Heart right ventricle (tissue), 16 donors: ENCODE data around the gene LAMA4. TPM values are rescaled to one million over a fixed set of nuclear protein-coding genes. Genes with fewer than 3 reads are reported as not detected.
"Not testable (repeated sequence)": the region's sequence is repeated elsewhere in the genome, so short reads cannot be mapped to it uniquely, and the experiment has no call there.

Experiments
- ATAC-seq, 8 donors: fragments of 200-7000 bp; cut with Tn5 transposase; one replicate each; pipeline ENCODE4 v1.9.1; 2020; ENCODE audit warnings: mild to moderate bottlenecking in 8 of 8, moderate library complexity in 8 of 8, moderate number of reproducible peaks in 1 of 8
- DNase-seq, 2 donors: peaks; one replicate each; pipeline ENCODE4 v3.0.0-alpha.2; 2020
- H3K27ac ChIP-seq, 10 donors: fragments of 200-600 bp; sonication (generic) in 2 of 10; one replicate each; pipeline versions ENCODE4 v1.5.0 to v1.8.0; 2020 to 2022; ENCODE audit warnings: mild to moderate bottlenecking in 3 of 10
- H3K27me3 ChIP-seq, 7 donors: fragments of 200-600 bp; one replicate each; pipeline ENCODE4 v1.8.0; 2021 to 2022; ENCODE audit warnings: mild to moderate bottlenecking in 2 of 7
- H3K36me3 ChIP-seq, 9 donors: fragments of 200-600 bp; sonication (generic) in 1 of 9; one replicate each; pipeline versions ENCODE4 v1.5.0 to v1.8.0; 2020 to 2022; ENCODE audit warnings: mild to moderate bottlenecking in 2 of 9
- H3K4me1 ChIP-seq, 9 donors: fragments of 200-600 bp; sonication (generic) in 1 of 9; one replicate each; pipeline versions ENCODE4 v1.5.0 to v1.8.0; 2020 to 2022; ENCODE audit warnings: mild to moderate bottlenecking in 4 of 9
- H3K4me3 ChIP-seq, 10 donors: fragments of 200-600 bp; sonication (generic) in 2 of 10; one replicate each; pipeline versions ENCODE4 v1.5.0 to v1.8.0; 2020 to 2022; ENCODE audit warnings: mild to moderate bottlenecking in 7 of 10, moderate library complexity in 2 of 10
- H3K9me3 ChIP-seq, 11 donors: fragments of 200-600 bp in 10 of 11; sonication (generic) in 2 of 11; one replicate each; pipeline versions ENCODE4 v1.5.0 to v1.8.0; 2013 to 2022; ENCODE audit warnings: mild to moderate bottlenecking in 2 of 11, control low read depth in 1 of 11, moderate library complexity in 1 of 11
- WGBS, 2 donors: extraction: QIAGEN DNeasy Blood & Tissue Kit; methylation state at CpG; one replicate each; pipeline ENCODE4 v1.1.7; 2013; ENCODE audit warnings: inconsistent platforms in 1 of 2; 5-methylcytosine and 5-hydroxymethylcytosine counted together
- intact Hi-C, 10 donors: fragments of 100-400 bp; cut with DNase I; formaldehyde crosslinking; loops; one replicate each; pipeline versions ENCODE4 v1.11.1 to v1.14.2; 2022
- polyA plus RNA-seq, 2 donors: library from polyadenylated mRNA; stranded (reverse); fragments of 200-250 nt; gene quantifications; one replicate each; pipeline ENCODE4 v1.2.3, GENCODE V29; 2013
- total RNA-seq, 10 donors: library from RNA; stranded (reverse); fragmentation: NEBNext Ultra II Directional in 3 of 10; extraction: Animal tissue kit (Norgen Biotek cat#: 25700) in 3 of 10; gene quantifications; one replicate each; pipeline versions ENCODE4 v1.2.1 to v1.2.4, GENCODE V29; 2021 to 2023
- TF ChIP-seq, protein P1 (sequence below), 9 donors: fragments of 200-600 bp; sonication (generic) in 2 of 9; IDR thresholded peaks; one replicate each; pipeline versions ENCODE4 v1.5.0 to v1.8.0; 2021 to 2022; ENCODE audit warnings: antibody characterized with exemption in 9 of 9, mild to moderate bottlenecking in 5 of 9, moderate library complexity in 1 of 9
- donor health status: Arrhythmogenic right ventricular cardiomyopathy.
- donor health status: ischemic (EF 13 %, LVEDD 7.1; RV severe dilation, severe dysfunction).
- donor health status: healthy with polysubstance abuse.
- donor health status: DM: no; HTN: yes; CAD: no.
- donor health status: DM: no; HTN: no; CAD: no.
- donor health status: ischemic (EF 25% LVEDD 6.9; RV normal size, moderate dysfunction).
- donor health status: ischemic (EF 25% LVEDD 5.7; RV mildly dilated, moderate dysfunction).
- donor health status: healthy.
- donor health status: DM: yes; HTN: yes; CAD: no.
- donor health status: Ischemic cardiomyopathy.
- donor health status: ischemic (EF 35%, LVEDD 5.7; RV mildly dilated, moderate dysfunction).
- donor health status: nonischemic (EF 11% LVEDD 7.7; RV severe dilation, severe dysfunction).
- donor health status: DM: yes; HTN: yes; CAD: no.
- donor health status: PGD.
- donor health status: ischemic (EF 29% LVEDD 5.4; RV normal size, mild dysfunction).
- donor health status: nonischemic (EF 23%, LVEDD 6.1; RV moderate dilation, normal function).

The LAMA4 gene
- total and polyA plus RNA-seq, 12 donors = 23.7 to 103 (median 82.5) TPM

DNA sequence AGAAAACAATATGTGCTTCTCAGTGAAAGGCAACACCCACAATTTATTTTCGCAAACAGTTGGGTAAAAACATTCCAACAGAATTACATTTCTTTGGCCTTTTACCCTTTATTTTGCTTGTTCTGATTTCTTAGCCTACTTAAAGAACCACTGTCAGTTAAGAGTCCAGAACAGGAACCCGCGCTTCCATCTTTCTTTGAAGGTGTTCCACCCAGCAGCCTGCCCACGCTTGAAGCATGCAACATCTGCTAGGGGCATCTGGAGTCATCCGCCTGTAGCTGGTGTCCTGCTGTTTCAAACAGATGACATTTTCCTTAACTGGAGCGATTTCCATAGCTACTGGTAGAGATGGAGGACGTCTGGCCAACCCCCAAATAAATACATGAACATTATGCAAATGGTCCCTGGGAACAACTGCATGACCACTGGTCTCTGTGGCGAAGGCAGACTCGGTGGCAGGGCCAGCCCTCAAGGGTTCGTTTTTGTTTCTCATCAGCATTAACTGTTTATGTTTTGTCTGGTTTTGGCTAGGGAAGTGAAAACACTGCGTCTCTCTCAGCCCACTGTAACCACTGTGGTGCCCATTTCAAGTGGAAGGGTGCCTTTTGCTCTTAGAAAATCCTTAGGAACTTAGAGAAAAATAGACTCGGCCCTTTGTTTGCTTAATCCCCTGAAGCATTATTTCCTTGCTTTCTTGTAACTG lies 51.6 kb downstream of the LAMA4 start:
- Histone ChIP-seq H3K4me3 (no peak overlapping the region), H3K4me1 (peaks cover 6 to 66% (median 51%) of the 10 kb centered on the region in 9 donors), H3K9me3 (no peaks in the 10 kb centered on the region), H3K36me3 (peaks cover 0 to 100% (median 23%) of the 10 kb centered on the region in 9 donors), H3K27me3 (no peaks in the 10 kb centered on the region), H3K27ac (peak overlapping the region in 8 of 10 donors; percentile 8 to 72 (median 41))
- peak in 2 of 8 donors; percentile 8 to 20 for ATAC-seq
- 64 to 70% methylated on average over 12 of the region's 12 CpGs for WGBS, 2 donors
- no peak for DNase-seq
- TF ChIP-seq, protein P1, sequence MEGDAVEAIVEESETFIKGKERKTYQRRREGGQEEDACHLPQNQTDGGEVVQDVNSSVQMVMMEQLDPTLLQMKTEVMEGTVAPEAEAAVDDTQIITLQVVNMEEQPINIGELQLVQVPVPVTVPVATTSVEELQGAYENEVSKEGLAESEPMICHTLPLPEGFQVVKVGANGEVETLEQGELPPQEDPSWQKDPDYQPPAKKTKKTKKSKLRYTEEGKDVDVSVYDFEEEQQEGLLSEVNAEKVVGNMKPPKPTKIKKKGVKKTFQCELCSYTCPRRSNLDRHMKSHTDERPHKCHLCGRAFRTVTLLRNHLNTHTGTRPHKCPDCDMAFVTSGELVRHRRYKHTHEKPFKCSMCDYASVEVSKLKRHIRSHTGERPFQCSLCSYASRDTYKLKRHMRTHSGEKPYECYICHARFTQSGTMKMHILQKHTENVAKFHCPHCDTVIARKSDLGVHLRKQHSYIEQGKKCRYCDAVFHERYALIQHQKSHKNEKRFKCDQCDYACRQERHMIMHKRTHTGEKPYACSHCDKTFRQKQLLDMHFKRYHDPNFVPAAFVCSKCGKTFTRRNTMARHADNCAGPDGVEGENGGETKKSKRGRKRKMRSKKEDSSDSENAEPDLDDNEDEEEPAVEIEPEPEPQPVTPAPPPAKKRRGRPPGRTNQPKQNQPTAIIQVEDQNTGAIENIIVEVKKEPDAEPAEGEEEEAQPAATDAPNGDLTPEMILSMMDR (IDR thresholded peaks at IDR 0.05) = no peak
- intact Hi-C loops = loop anchor here in 3 of 10 donors (5.0 to 10.0 kb wide), 2 partner anchors 50 to 52 kb away; partner anchors contain the start of gene LAMA4 (in 3 of the 3)

DNA sequence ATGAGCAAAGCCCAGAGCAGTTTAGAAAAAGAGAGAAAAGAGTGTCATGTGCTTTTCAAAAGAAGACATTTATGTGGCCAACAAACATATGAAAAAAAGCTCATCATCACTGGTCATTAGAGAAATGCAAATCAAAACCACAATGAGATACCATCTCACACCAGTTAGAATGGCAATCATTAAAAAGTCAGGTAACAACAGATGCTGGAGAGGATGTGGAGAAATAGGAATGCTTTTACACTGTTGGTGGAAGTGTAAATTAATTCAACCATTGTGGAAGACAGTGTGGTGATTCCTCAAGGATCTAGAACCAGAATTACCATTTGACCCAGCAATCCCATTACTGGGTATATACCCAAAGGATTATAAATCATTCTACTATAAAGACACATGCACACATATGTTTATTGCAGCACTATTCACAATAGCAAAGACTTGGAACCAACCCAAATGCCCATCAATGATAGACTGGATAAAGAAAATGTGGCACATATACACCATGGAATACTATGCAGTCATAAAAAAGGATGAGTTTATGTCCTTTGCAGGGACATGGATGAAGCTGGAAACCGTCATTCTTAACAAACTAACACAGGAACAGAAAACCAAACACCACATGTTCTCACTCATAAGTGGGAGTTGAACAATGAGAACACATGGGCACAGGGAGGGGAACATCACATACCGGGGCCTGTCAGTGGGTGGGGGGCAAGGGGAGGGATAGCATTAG lies 54.0 kb downstream of the LAMA4 start:
- H3K27me3 ChIP-seq, ATAC-seq, H3K4me3 ChIP-seq, DNase-seq, H3K27ac ChIP-seq, H3K9me3 ChIP-seq: not testable (repeated sequence)
- intact Hi-C loops = loop anchor here in 3 of 10 donors (5.0 to 10.0 kb wide), 2 partner anchors 52 to 54 kb away; partner anchors contain the start of gene LAMA4 (in 3 of the 3)
- H3K36me3 ChIP-seq = peaks cover 0 to 90% (median 14%) of the 10 kb centered on the region in 9 donors
- 95 to 100% methylated on average over 2 of the region's 2 CpGs for WGBS, 2 donors
- H3K4me1 ChIP-seq = peaks cover 6 to 64% (median 50%) of the 10 kb centered on the region in 9 donors

DNA sequence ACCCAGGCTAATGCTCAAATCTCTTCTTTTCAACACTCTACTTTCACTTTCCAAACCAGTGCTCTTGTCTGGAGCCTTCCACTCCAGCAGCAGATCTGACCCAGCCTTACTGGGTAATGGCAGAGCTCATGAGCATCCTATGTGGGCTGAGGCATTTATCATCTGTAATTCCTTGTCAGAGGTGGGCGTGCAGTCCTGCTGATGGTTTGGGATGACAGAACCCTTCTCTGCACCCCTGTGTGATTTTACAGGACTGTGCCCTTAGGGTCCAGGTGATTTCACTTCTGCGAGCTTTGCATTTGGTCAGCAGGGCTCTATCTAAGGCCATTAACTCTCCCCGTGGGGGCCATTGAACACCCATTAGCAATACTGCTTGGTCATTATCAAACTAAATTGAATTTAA lies 55.4 kb downstream of the LAMA4 start:
- Histone ChIP-seq H3K36me3 (peaks cover 0 to 81% (median 10%) of the 10 kb centered on the region in 9 donors), H3K9me3 (no peaks in the 10 kb centered on the region), H3K27me3 (no peaks in the 10 kb centered on the region), H3K4me1 (peaks cover 6 to 63% (median 36%) of the 10 kb centered on the region in 9 donors), H3K4me3 (no peak overlapping the region), H3K27ac (peak overlapping the region in 6 of 10 donors; percentile 16 to 74 (median 26))
- no peak for DNase-seq
- peak in 3 of 8 donors; percentile 21 to 50 (median 25) for ATAC-seq
- WGBS, 2 donors = 89% methylated on average over 3 of the region's 3 CpGs
- intact Hi-C loops = loop anchor here in 2 of 10 donors (10.0 kb wide), 1 partner anchor 56 kb away; the partner anchor contains the start of gene LAMA4 (in 2 of the 2)
- TF ChIP-seq, protein P1 (IDR thresholded peaks at IDR 0.05) = no peak

DNA sequence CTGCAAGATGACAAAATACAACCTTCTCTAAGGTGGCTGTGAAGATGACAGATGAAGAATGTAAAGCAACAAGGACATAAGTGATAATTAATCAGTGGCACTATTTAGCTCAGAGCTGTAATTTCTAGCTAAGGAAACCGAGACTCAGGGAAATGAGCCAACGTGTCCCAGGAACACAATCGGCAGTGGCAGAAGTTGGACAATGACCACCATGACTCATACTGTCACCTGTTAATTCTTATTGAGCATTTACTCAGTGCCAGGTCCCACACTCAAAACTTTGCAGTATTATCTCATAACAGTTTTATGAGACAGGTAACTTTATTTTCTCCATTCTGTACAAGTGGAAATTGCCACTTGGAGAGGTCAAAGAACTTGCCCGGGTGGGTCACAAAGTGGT lies 55.8 kb downstream of the LAMA4 start:
- intact Hi-C loops = loop anchor here in 2 of 10 donors (10.0 kb wide), 1 partner anchor 56 kb away; the partner anchor contains the start of gene LAMA4 (in 2 of the 2)
- ATAC-seq = peak in 5 of 8 donors; percentile 10 to 34 (median 22)
- TF ChIP-seq, protein P1 (IDR thresholded peaks at IDR 0.05) = no peak
- Histone ChIP-seq H3K4me1 (peaks cover 6 to 63% (median 32%) of the 10 kb centered on the region in 9 donors), H3K9me3 (no peaks in the 10 kb centered on the region), H3K4me3 (no peak overlapping the region), H3K27me3 (no peaks in the 10 kb centered on the region), H3K36me3 (peaks cover 0 to 78% (median 10%) of the 10 kb centered on the region in 9 donors), H3K27ac (peak overlapping the region in 7 of 10 donors; percentile 10 to 74 (median 31))
- no peak for DNase-seq
- 35 to 42% methylated on average over 4 of the region's 4 CpGs for WGBS, 2 donors
